Measurements from ENCODE around the gene SMCO4. TPM values are rescaled to one million over a fixed set of nuclear protein-coding genes. Genes with fewer than 3 reads are reported as not detected.

The SMCO4 gene
- total RNA-seq, 6 experiments from 2014 or later: 8.6 to 13.1 (median 11.0) TPM

GRCh38 chr11:93569496-93569895, 26.3 kb upstream of the SMCO4 start:
- Mint-ChIP-seq H3K4me1 (ENCODE audit: low read depth) (peaks cover 18% of the 10 kb centered on the region), H3K4me3 (no peak overlapping the region), H3K27me3 (ENCODE audit: insufficient read depth) (peaks cover 4% of the 10 kb centered on the region; the same call in 1 of the 2 replicates), H3K9me3 (no peaks in the 10 kb centered on the region), H3K27ac (no peak overlapping the region), H3K36me3 (ENCODE audit: low read depth) (no peaks in the 10 kb centered on the region)
- no peak for TF ChIP-seq CTCF (IDR thresholded peaks at IDR 0.05)
- DNase-seq: no peak

GRCh38 chr11:93568726-93569125, 25.5 kb upstream of the SMCO4 start:
- no peaks in the 10 kb centered on the region for H3K36me3 Mint-ChIP-seq (ENCODE audit: low read depth)
- peaks cover 18% of the 10 kb centered on the region for H3K4me1 Mint-ChIP-seq (ENCODE audit: low read depth)

GRCh38 chr11:93567401-93567895, 24.3 kb upstream of the SMCO4 start:
- no peak overlapping the region for H3K4me3 Mint-ChIP-seq
- H3K4me1 Mint-ChIP-seq (ENCODE audit: low read depth): peaks cover 18% of the 10 kb centered on the region
- H3K36me3 Mint-ChIP-seq (ENCODE audit: low read depth): no peaks in the 10 kb centered on the region
- TF ChIP-seq CTCF (IDR thresholded peaks at IDR 0.05): no peak
- peaks cover 8% of the 10 kb centered on the region; the same call in 1 of the 2 replicates for H3K27me3 Mint-ChIP-seq (ENCODE audit: insufficient read depth)
- H3K27ac Mint-ChIP-seq: no peak overlapping the region
- H3K9me3 Mint-ChIP-seq: no peaks in the 10 kb centered on the region
- peak; percentile 16 for DNase-seq

More at GRCh38 chr11:93568726-93569125, 25.5 kb upstream of the SMCO4 start:
- H3K27me3 Mint-ChIP-seq (ENCODE audit: insufficient read depth): peaks cover 7% of the 10 kb centered on the region; the same call in 1 of the 2 replicates
- TF ChIP-seq CTCF (IDR thresholded peaks at IDR 0.05): no peak
- DNase-seq: no peak
- H3K27ac Mint-ChIP-seq: no peak overlapping the region
- H3K4me3 Mint-ChIP-seq: no peak overlapping the region
- H3K9me3 Mint-ChIP-seq: no peaks in the 10 kb centered on the region

GRCh38 chr11:93564895-93565294, 21.7 kb upstream of the SMCO4 start:
- no peaks in the 10 kb centered on the region for H3K4me1 Mint-ChIP-seq (ENCODE audit: low read depth)
- H3K9me3 Mint-ChIP-seq: no peaks in the 10 kb centered on the region
- H3K4me3 Mint-ChIP-seq: no peak overlapping the region
- TF ChIP-seq CTCF (IDR thresholded peaks at IDR 0.05): no peak
- no peaks in the 10 kb centered on the region for H3K36me3 Mint-ChIP-seq (ENCODE audit: low read depth)
- H3K27me3 Mint-ChIP-seq (ENCODE audit: insufficient read depth): peaks cover 8% of the 10 kb centered on the region; the same call in 1 of the 2 replicates
- DNase-seq: no peak
- no peak overlapping the region for H3K27ac Mint-ChIP-seq

- DNase-seq: no peak
- Mint-ChIP-seq H3K9me3 (no peaks in the 10 kb centered on the region), H3K27ac (no peak overlapping the region), H3K4me3 (no peak overlapping the region), H3K27me3 (ENCODE audit: insufficient read depth) (peaks cover 11% of the 10 kb centered on the region), H3K4me1 (ENCODE audit: low read depth) (no peaks in the 10 kb centered on the region), H3K36me3 (ENCODE audit: low read depth) (no peaks in the 10 kb centered on the region)
- TF ChIP-seq CTCF (IDR thresholded peaks at IDR 0.05): no peak
These were observed 20.7 kb upstream of the SMCO4 start for GRCh38 chr11:93563857-93564256.

Data from HFFc6 (cell line).